GM12891 (cell line): ENCODE data around the gene TRAPPC6A.

Experiments
- DNase-seq: peaks from one replicate; pipeline ENCODE4 v3.0.0; 2011; ENCODE audit warnings: low spot score; ENCODE audit not compliant: insufficient read length
- FAIRE-seq: peaks from 2 replicates; lab custom pipeline; 2011; peaks lifted over from hg19 to GRCh38; lab: Jason Lieb, UNC
- PAX5 ChIP-seq: IDR thresholded peaks from 2 replicates; pipeline ENCODE4 v1.6.1; 2011; ENCODE audit warnings: low read length, moderate library complexity, mild to moderate bottlenecking; ENCODE audit not compliant: insufficient read depth, severe bottlenecking
- POLR2A ChIP-seq: IDR thresholded peaks from 2 replicates; pipeline ENCODE4 v1.6.1; 2011; ENCODE audit warnings: low read depth, low read length, control low read depth
- POLR2AphosphoS5 ChIP-seq: IDR thresholded peaks from 2 replicates; pipeline ENCODE4 v1.6.1; 2011; ENCODE audit warnings: low read depth, low read length, control low read depth
- POU2F2 ChIP-seq: IDR thresholded peaks from 2 replicates; pipeline ENCODE4 v1.6.1; 2011; ENCODE audit warnings: low read depth, mild to moderate bottlenecking, control low read depth, low read length, moderate library complexity
- SPI1 ChIP-seq: IDR thresholded peaks from 2 replicates; pipeline ENCODE4 v1.6.1; 2011; ENCODE audit warnings: low read depth, low read length, control low read depth
- TAF1 ChIP-seq: IDR thresholded peaks from 2 replicates; pipeline ENCODE4 v1.6.1; 2011; ENCODE audit warnings: low read depth, low read length, control low read depth

The TRAPPC6A gene

GRCh38 chr19:45158503-45159209 lies 19.4 kb downstream of the TRAPPC6A start:
- FAIRE-seq = no peak
- TF ChIP-seq TAF1 = no peak
- TF ChIP-seq SPI1 = no peak
- no peak for TF ChIP-seq POU2F2
- TF ChIP-seq PAX5 = no peak
- TF ChIP-seq POLR2AphosphoS5 = no peak
- TF ChIP-seq POLR2A = no peak

GRCh38 chr19:45156751-45157150 lies 21.3 kb downstream of the TRAPPC6A start:
- DNase-seq (no peak), FAIRE-seq (no peak)
- TF ChIP-seq POLR2AphosphoS5 = no peak

More at GRCh38 chr19:45158503-45159209, 19.4 kb downstream of the TRAPPC6A start:
- no peak for DNase-seq

- FAIRE-seq (no peak), DNase-seq (no peak)
- TF ChIP-seq PAX5 (no peak), POLR2AphosphoS5 (no peak), POU2F2 (no peak), POLR2A (no peak), TAF1 (no peak), SPI1 (no peak)
Measured at GRCh38 chr19:45156011-45156630, 21.9 kb downstream of the TRAPPC6A start.

GRCh38 chr19:45154064-45154827 lies 23.8 kb downstream of the TRAPPC6A start:
- TF ChIP-seq POLR2A = no peak
- no peak for TF ChIP-seq POU2F2
- TF ChIP-seq PAX5 = no peak
- TF ChIP-seq POLR2AphosphoS5 = no peak
- FAIRE-seq (no peak), DNase-seq (no peak)

- TF ChIP-seq SPI1 = no peak
- no peak for TF ChIP-seq POLR2AphosphoS5
- TF ChIP-seq POU2F2 = no peak
- TF ChIP-seq TAF1 = no peak
- no peak for TF ChIP-seq POLR2A
- no peak for TF ChIP-seq PAX5
- DNase-seq (no peak), FAIRE-seq (peak; percentile 66)
Measured at GRCh38 chr19:45153339-45154063, 24.5 kb downstream of the TRAPPC6A start.

GRCh38 chr19:45152504-45153338 lies 25.3 kb downstream of the TRAPPC6A start:
- DNase-seq (peak; percentile 56), FAIRE-seq (peak; percentile 96)

GRCh38 chr19:45151821-45152503 lies 26.1 kb downstream of the TRAPPC6A start:
- FAIRE-seq (no peak), DNase-seq (peak; percentile 33)
- TF ChIP-seq PAX5 (no peak), POLR2A (no peak), POU2F2 (no peak), POLR2AphosphoS5 (peak; percentile 25; the same call in 1 of the 2 replicates), TAF1 (no peak)

More at GRCh38 chr19:45152504-45153338, 25.3 kb downstream of the TRAPPC6A start:
- TF ChIP-seq POLR2A (no peak), TAF1 (no peak), POLR2AphosphoS5 (no peak), SPI1 (no peak), POU2F2 (no peak), PAX5 (no peak)

GRCh38 chr19:45151320-45151719 lies 26.7 kb downstream of the TRAPPC6A start:
- FAIRE-seq = no peak
- TF ChIP-seq PAX5 = no peak
- DNase-seq = peak; percentile 16
